HUES64 (cell line): ENCODE results near the gene DTX1.

Experiments used
- H3K27ac ChIP-seq: 2 replicates; pipeline ENCODE4 v1.7.0; 2013; ENCODE audit warnings: low read depth, low read length, inconsistent platforms
- H3K27me3 ChIP-seq: 2 replicates; pipeline ENCODE4 v1.6.1; 2013; ENCODE audit warnings: mild to moderate bottlenecking, low read length; ENCODE audit not compliant: insufficient read depth
- H3K36me3 ChIP-seq: 2 replicates; pipeline ENCODE4 v1.6.1; 2013; ENCODE audit warnings: mild to moderate bottlenecking, low read length; ENCODE audit not compliant: insufficient read depth
- H3K4me1 ChIP-seq: 2 replicates; pipeline ENCODE4 v1.6.1; 2013; ENCODE audit warnings: mild to moderate bottlenecking, low read length, moderate library complexity; ENCODE audit not compliant: insufficient read depth
- H3K4me3 ChIP-seq: 2 replicates; pipeline ENCODE4 v1.5.1; 2013; ENCODE audit warnings: mild to moderate bottlenecking, low read length, moderate library complexity
- H3K9ac ChIP-seq: 2 replicates; pipeline ENCODE4 v1.6.1; 2013; ENCODE audit warnings: mild to moderate bottlenecking, low read depth, low read length
- H3K9me3 ChIP-seq: 2 replicates; pipeline ENCODE4 v1.6.1; 2013; ENCODE audit warnings: low read depth, low read length; ENCODE audit not compliant: insufficient read depth
- WGBS: fragments of 150-250, 120-280 bp; methylation state at CpG from one replicate; pipeline ENCODE4 v1.1.7; 2013; ENCODE audit warnings: missing lambda C conversion rate; 5-methylcytosine and 5-hydroxymethylcytosine counted together

The DTX1 gene

DNA sequence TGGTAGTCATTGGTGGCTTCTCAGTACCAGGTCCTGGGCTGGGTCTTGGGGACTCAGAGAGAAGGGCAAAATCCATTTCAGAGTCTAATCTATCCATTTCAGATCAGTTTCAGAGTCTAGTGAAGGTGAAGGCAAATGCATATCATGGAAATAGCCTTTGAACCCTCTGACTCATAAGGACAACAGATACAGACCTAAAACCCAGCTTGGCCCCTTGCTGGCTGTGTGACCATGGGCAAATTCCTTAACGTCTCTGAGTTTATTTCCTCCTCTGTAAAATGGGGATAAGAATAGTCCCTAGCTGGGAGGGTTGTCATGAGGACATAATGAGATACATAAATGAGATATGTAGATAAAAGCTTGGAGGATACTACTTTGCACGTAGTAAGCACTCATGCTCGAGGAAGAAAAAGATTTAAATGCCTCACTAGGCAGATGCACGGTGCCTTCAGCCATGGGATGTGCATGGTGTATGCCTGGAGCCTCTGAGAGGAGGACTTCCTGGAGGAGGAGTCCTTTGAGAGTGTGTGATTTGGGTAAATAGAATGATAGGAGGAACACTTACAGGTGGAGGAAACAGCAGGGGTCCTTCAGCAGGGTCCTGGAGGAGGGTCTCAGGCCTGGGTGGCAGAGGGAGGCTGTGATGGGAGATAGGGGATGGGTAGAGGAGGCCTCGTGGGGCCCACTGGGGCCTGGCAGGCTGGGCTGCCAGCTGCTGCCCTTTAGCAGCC, 8.0 kb downstream of the DTX1 start:
- Histone ChIP-seq H3K4me3 (no peak overlapping the region), H3K9me3 (no peaks in the 10 kb centered on the region), H3K27ac (no peak overlapping the region), H3K36me3 (no peaks in the 10 kb centered on the region), H3K4me1 (peaks cover 3% of the 10 kb centered on the region; the same call in 1 of the 2 replicates), H3K9ac (no peak overlapping the region), H3K27me3 (no peaks in the 10 kb centered on the region; the same call in 1 of the 2 replicates)
- WGBS = 67% methylated on average over 5 of the region's 5 CpGs

DNA sequence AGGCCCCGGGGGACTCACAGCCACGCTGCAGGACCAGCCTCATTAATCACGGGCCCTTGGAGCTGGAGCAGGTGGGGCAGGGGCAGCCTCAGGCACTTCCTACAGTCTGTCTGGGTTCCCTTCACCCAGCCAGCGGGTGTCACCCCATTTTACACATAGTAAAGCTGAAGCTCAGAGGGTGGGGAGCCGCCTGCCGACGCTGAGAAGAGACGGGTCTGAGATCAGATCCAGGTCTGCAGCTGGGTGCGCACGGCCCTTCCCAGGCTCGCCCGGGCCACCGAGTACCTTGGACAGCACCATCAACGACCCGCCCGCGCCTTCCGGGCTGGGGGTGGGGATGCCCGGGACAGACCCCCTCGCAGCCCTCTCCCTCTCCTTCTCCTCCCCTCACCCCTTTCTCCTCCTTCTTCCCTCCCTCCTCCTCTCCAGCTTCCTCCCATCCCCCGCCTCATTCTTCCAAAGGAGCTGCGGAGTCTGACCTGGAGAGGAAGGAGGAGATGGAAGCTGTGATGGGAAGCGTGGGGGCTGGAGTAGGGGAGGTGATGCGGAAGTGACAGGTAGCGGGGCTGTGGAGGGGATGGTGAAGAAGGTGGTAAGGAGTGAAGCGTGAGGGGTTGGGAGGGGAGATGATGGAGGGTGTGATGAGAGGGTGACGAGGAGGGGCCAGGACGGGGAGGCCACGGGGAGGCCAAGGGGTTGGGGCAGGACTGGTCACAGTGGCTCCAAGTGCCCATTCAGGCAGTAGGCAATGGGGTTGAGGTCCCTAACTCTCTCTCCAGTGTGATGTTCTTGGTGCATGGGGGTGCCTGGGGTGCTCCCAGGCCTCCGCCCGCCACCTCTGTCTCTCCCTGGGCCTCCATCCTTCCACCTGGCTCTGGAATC, 8.8 kb downstream of the DTX1 start:
- Histone ChIP-seq H3K9ac (no peak overlapping the region), H3K4me3 (peak overlapping the region; percentile 51), H3K9me3 (no peaks in the 10 kb centered on the region), H3K27me3 (no peaks in the 10 kb centered on the region; the same call in 1 of the 2 replicates), H3K36me3 (no peaks in the 10 kb centered on the region), H3K27ac (no peak overlapping the region), H3K4me1 (peaks cover 3% of the 10 kb centered on the region; the same call in 1 of the 2 replicates)
- 23% methylated on average over 30 of the region's 31 CpGs for WGBS

DNA sequence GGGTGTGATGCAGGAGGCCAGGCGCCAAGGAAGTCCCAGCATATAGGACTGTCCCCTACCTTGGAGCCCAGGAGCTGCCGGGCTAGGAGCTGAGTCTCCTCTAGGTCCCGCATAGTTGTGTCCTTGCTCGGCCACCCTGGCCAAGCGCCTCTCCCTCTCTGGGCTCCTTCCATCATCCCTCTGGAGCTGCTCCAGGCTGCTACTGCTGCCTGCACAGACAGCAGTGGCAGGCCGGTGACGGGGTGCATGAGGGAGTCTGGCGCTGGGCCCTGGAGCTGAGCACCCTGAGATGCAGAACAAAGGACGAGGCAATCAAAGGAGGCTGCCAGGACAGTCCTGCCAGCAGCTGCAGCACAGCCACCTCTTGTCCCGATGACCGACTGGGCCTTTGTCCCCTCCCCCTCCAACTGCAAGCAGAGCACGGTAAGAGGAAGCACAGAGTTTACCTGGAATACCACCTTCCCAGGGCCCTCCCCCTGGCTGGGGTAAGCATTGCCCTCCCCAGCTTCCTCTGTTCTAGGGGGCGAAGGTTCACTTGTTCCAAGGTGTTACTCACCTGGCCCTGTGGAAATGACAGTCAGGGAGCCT, 10.4 kb downstream of the DTX1 start:
- no peak overlapping the region for H3K4me3 ChIP-seq
- H3K27me3 ChIP-seq = no peaks in the 10 kb centered on the region; the same call in 1 of the 2 replicates
- 73% methylated on average over 13 of the region's 13 CpGs for WGBS
- H3K9ac ChIP-seq = no peak overlapping the region
- no peaks in the 10 kb centered on the region for H3K9me3 ChIP-seq
- H3K4me1 ChIP-seq = peaks cover 3% of the 10 kb centered on the region; the same call in 1 of the 2 replicates
- H3K27ac ChIP-seq = no peak overlapping the region
- no peaks in the 10 kb centered on the region for H3K36me3 ChIP-seq

DNA sequence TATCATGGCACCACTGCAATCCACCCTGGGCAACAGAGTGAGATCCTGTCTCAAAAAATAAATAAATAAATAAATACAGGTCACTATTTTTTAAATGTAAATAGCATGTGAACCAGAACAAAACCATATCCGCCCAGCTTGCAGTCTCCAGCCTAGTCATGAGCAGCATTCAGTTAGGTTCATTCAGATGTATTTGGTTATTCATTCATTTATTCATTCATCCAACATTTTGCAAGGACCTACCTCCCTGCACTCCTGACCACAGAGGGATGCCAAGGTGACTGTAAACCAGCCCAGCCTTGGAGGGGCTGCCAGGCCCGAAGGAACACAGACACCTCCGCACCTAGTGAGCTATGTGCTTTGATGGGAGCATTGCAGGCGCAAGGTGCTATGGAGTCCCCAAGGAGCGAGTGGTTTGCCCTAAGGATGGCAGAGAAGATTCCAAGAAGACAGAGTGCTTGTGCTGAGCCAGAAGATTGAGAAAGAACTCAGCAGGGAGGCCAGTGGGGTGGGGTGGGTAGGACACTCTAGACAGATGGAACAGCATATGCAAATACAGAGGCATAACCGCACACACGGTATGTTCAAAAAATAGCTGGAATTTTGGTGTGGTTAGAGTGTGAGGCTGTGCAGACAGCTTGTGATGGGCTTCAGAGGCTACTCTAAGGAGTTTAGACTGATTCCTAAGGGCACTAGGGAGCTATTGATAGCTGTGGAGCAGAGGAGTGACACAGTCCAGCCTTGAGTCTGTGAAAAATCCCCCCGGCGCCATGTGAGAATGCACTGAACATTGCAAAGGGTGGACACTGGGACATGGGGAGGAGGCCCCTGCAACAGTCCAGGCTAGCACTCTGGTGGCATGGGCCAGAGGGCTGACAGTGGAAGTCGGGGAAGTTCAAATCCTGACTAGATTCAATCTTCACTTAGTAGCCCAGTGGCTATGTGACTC, 11.7 kb downstream of the DTX1 start:
- no peaks in the 10 kb centered on the region; the same call in 1 of the 2 replicates for H3K27me3 ChIP-seq
- peaks cover 3% of the 10 kb centered on the region; the same call in 1 of the 2 replicates for H3K4me1 ChIP-seq
- no peak overlapping the region for H3K4me3 ChIP-seq
- 92% methylated on average over 9 of the region's 10 CpGs for WGBS
- no peak overlapping the region for H3K9ac ChIP-seq
- no peaks in the 10 kb centered on the region for H3K9me3 ChIP-seq
- H3K36me3 ChIP-seq = no peaks in the 10 kb centered on the region
- no peak overlapping the region for H3K27ac ChIP-seq

DNA sequence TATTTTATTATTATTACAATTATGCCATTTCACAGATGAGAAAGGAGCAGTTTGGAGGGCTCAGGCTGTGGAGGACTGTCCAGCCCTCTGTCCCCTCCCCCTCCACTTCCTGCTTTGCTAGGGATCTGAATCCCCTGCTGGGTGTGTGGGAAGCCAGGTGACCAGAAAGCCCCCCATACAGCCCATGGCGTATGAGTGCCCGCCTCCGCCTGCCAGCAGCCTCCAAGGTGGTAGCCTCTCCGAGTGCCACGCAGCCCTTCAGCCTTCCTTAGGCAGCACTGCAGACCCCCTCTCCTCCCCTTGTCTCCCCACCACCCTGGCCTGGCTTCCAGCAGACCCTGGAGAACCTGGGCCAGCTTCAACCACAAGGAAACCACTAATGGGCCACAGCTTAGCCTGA, 12.6 kb downstream of the DTX1 start:
- peaks cover 3% of the 10 kb centered on the region; the same call in 1 of the 2 replicates for H3K4me1 ChIP-seq
- H3K9ac ChIP-seq = no peak overlapping the region
- H3K9me3 ChIP-seq = no peaks in the 10 kb centered on the region
- no peak overlapping the region for H3K27ac ChIP-seq
- H3K36me3 ChIP-seq = no peaks in the 10 kb centered on the region
- no peaks in the 10 kb centered on the region; the same call in 1 of the 2 replicates for H3K27me3 ChIP-seq
- 79% methylated on average over 5 of the region's 5 CpGs for WGBS
- H3K4me3 ChIP-seq = no peak overlapping the region

DNA sequence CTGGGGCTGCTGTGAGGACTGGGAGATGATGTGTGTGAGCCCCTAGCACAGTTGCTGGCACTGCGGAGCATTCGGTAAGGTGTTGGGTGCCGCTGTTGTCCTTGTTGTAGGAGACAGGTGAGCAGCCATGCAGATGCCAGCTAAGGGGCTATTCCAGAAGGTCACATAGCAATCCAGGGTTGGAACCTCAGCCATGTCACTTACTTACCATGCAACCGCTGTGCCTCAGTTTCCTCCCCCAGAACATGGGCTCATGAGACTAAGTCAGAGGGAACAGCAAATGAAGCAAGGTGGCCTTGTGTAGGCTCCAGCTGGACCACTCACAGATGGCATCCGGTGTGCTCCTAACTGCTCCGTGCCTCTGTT, 13.2 kb downstream of the DTX1 start:
- Histone ChIP-seq H3K9me3 (no peaks in the 10 kb centered on the region), H3K36me3 (no peaks in the 10 kb centered on the region), H3K9ac (no peak overlapping the region), H3K27ac (no peak overlapping the region), H3K4me3 (no peak overlapping the region), H3K27me3 (no peaks in the 10 kb centered on the region; the same call in 1 of the 2 replicates), H3K4me1 (peaks cover 3% of the 10 kb centered on the region; the same call in 1 of the 2 replicates)
- WGBS = 92% methylated on average over 6 of the region's 6 CpGs

DNA sequence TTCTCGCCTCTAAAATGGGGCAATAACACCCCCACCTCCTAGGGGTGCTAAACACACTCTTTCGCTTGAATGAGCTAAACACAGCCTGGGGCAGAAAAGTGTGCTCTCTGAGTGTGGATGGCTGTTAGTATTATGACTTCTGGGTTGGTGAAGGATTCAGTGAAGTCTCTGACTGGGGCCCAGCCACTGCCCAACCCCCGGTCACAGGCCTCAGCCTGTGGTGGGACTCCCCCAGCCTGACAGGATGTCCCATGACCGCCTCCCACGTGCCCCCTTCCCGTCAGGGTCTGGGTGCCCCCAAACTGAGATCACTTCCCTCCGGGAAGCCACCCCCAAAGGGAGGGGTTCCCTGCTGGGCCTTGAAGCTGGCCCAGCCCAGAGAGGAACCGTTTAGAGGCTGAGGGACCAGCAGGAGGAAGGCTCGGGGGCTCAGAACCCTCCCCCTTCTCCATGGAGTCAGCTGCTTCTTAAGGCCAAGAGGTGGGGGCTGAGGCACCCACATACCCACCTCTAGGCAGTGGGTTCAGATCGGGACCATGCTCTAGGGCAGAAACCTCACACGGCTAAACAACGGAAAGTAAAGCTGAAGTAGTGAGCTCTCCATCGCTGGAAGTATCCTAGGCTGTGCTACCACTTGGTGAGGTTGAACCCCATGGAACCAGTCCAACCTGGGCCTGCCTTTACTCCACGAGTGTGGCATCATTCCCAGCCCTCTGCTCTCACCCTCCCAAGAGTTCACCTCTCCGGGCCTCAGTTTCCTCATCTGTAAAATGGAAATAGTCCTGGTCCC, 13.8 kb downstream of the DTX1 start:
- Histone ChIP-seq H3K4me3 (no peak overlapping the region), H3K9ac (no peak overlapping the region), H3K4me1 (peaks cover 3% of the 10 kb centered on the region; the same call in 1 of the 2 replicates), H3K36me3 (no peaks in the 10 kb centered on the region), H3K27ac (no peak overlapping the region), H3K9me3 (no peaks in the 10 kb centered on the region), H3K27me3 (peaks cover 3% of the 10 kb centered on the region)
- WGBS = 90% methylated on average over 15 of the region's 15 CpGs

DNA sequence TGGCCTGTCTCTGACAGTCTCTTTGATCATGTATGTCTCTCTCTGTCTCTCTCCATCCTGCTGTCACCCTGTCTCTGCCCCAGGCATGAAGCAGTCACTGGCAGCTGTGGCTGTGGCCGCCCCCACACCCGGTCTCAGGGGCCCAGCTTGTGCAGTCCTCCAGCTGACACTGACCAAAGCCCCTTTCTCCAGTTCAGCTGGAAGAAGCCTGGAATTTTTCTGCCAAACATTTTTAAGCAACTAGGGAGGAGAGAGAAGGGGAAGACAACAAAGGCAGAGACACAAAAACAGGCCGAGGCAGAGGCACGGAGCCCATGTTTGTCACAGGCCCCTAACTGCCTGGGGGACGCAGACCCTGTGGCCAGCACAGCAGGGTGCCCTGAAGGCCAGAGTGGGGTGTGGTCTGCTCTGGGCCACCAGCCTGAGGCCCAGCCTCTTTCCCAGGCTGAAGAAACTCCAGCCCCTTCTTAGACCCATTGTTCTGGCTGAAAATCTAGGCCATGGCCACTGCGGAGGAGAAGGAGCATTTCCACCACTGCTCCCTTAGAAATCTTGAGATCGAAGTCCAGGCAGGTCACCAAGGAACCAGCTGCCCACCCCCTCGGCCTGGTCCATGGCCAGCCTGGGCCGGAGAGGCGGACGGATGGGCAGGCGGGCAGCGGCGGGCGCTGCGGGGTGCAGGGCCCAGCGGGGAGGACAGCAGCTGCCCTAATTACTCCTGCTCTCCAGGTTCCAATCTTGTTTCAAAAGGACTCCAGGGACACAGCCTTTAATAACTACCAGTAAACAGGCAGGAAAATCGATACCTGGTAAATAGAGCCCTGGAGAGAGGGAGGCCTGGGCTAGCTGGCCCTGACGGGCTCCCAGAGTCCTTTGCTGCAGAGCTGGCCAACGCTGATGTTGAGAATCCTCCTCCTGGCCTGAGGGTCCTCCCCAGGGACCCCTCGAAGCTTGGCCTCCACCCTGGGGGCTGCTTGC, 14.9 kb downstream of the DTX1 start:
- Histone ChIP-seq H3K9ac (no peak overlapping the region; the same call in 1 of the 2 replicates), H3K9me3 (no peaks in the 10 kb centered on the region), H3K27me3 (peaks cover 13% of the 10 kb centered on the region), H3K36me3 (no peaks in the 10 kb centered on the region), H3K4me3 (no peak overlapping the region), H3K27ac (no peak overlapping the region), H3K4me1 (peaks cover 3% of the 10 kb centered on the region; the same call in 1 of the 2 replicates)
- 83% methylated on average over 21 of the region's 21 CpGs for WGBS

DNA sequence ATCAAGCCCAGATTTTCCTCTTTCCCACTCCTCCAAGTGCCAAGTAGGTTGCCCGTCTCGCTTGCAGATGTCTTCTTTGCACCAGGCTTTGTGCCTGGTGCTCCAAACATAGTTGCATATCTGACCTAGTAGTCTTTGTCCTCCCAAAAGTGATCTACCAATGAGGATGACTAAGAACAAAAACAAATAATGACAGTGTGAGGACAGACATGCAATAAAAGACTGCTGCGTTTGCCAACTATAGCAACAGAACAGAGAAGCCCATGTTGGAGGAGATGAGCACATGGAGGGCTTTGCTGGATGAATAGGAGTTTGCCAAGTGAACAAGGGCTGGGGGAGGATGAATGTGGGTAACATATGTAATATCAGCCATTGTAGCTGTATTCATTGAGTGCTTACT, 15.6 kb downstream of the DTX1 start:
- 92% methylated on average over 3 of the region's 3 CpGs for WGBS
- H3K4me1 ChIP-seq = no peaks in the 10 kb centered on the region; the same call in 1 of the 2 replicates
- H3K9ac ChIP-seq = no peak overlapping the region; the same call in 1 of the 2 replicates
- H3K4me3 ChIP-seq = no peak overlapping the region
- H3K27ac ChIP-seq = no peak overlapping the region
- H3K9me3 ChIP-seq = no peaks in the 10 kb centered on the region
- H3K27me3 ChIP-seq = peaks cover 21% of the 10 kb centered on the region
- H3K36me3 ChIP-seq = no peaks in the 10 kb centered on the region
